GM12878 (cell line): ENCODE results near the gene OR2T6. TPM values are rescaled to one million over a fixed set of nuclear protein-coding genes. Genes with fewer than 3 reads are reported as not detected.

Source experiments
- ATAC-seq: fragments of 200-7000 bp; cut with Tn5 transposase; 3 replicates; pipeline ENCODE4 v1.9.1; 2020; ENCODE audit warnings: mild to moderate bottlenecking, moderate library complexity
- Bru-seq: library from RNA; stranded (reverse); fragments of 400-500 nt; gene quantifications from one replicate; lab custom pipeline; 2021; lab: Mats Ljungman, UMichigan
- BruChase-seq, 2 experiments: library from RNA; stranded (reverse); fragments of 400-500 nt; gene quantifications; one replicate each; lab custom pipeline; 2021; lab: Mats Ljungman, UMichigan
- BruUV-seq: library from RNA; stranded (reverse); fragments of 400-500 nt; replicated peaks from 2 replicates; lab custom pipeline; 2021; lab: Mats Ljungman, UMichigan
- CTCF ChIA-PET: fragments of 300-600 bp; sonication (Branson Sonifier 250); formaldehyde crosslinking; extraction: SDS; loops from one replicate; lab custom pipeline; 2021; ENCODE audit warnings: inconsistent platforms; lab: Yijun Ruan, JAX
- POLR2A ChIA-PET: fragments of 350-600 bp; formaldehyde crosslinking; extraction: SDS; loops from one replicate; lab custom pipeline; 2021; ENCODE audit warnings: inconsistent platforms; lab: Charles Lee
- RAD21 ChIA-PET: fragments of 300-600 bp; sonication (Branson Sonifier 250); formaldehyde crosslinking; loops from one replicate; lab custom pipeline; 2023; ENCODE audit warnings: antibody characterized with exemption; ENCODE audit not compliant: unreplicated experiment; lab: Charles Lee
- SMC1A ChIA-PET: fragments of 300-600 bp; sonication (Branson Sonifier 250); formaldehyde crosslinking; loops from one replicate; lab custom pipeline; 2023; ENCODE audit not compliant: unreplicated experiment, uncharacterized antibody; lab: Charles Lee
- DNase-seq: peaks from one replicate; pipeline ENCODE4 v3.0.0-alpha.2; 2011; ENCODE audit warnings: low read depth, low spot score
- FAIRE-seq: peaks from 3 replicates; lab custom pipeline; 2011; peaks lifted over from hg19 to GRCh38; lab: Jason Lieb, UNC
- H2AFZ ChIP-seq: 2 replicates; pipeline ENCODE4 v1.6.0; 2011; ENCODE audit warnings: low read depth, low read length, control low read depth; ENCODE audit not compliant: control insufficient read depth
- H3K27ac ChIP-seq: 2 replicates; pipeline ENCODE4 v1.5.1; 2011; ENCODE audit warnings: control low read depth; ENCODE audit not compliant: control insufficient read depth, insufficient read depth
- H3K27me3 ChIP-seq, 2 experiments: replicated peaks in 1 of 2; 2 replicates each; pipeline versions ENCODE4 v1.6.0 to v1.6.1; 2011; ENCODE audit warnings: low read length in 1 of 2; ENCODE audit not compliant: control insufficient read depth in 2 of 2, insufficient read depth in 2 of 2
- H3K36me3 ChIP-seq, 2 experiments: 2 replicates each; pipeline ENCODE4 v1.5.1; 2011; ENCODE audit warnings: low read length in 1 of 2; ENCODE audit not compliant: control insufficient read depth in 2 of 2, insufficient read depth in 2 of 2
- H3K4me1 ChIP-seq: 2 replicates; pipeline ENCODE4 v1.6.1; 2011; ENCODE audit warnings: mild to moderate bottlenecking, low read length, moderate library complexity, mixed read lengths; ENCODE audit not compliant: control insufficient read depth, insufficient read depth
- H3K4me2 ChIP-seq: 2 replicates; pipeline ENCODE4 v1.6.0; 2011; ENCODE audit warnings: control low read depth; ENCODE audit not compliant: control insufficient read depth, insufficient read depth
- H3K4me3 ChIP-seq: fragments of 200-600 bp; sonication (generic); 2 replicates; pipeline ENCODE4 v1.5.1; 2016
- H3K79me2 ChIP-seq: 2 replicates; pipeline ENCODE4 v1.6.0; 2011; ENCODE audit warnings: low read length; ENCODE audit not compliant: control insufficient read depth, insufficient read depth
- H3K9ac ChIP-seq: 2 replicates; pipeline ENCODE4 v1.8.0; 2011; ENCODE audit warnings: low read length, control low read depth, mixed read lengths; ENCODE audit not compliant: control insufficient read depth, insufficient read depth
- H3K9me3 ChIP-seq: replicated peaks from 3 replicates; pipeline ENCODE4 v1.5.1; 2011; ENCODE audit warnings: mild to moderate bottlenecking, low read length; ENCODE audit not compliant: control insufficient read depth, insufficient read depth
- H4K20me1 ChIP-seq: 2 replicates; pipeline ENCODE4 v1.6.0; 2011; ENCODE audit not compliant: control insufficient read depth, insufficient read depth
- ATF2 ChIP-seq: IDR thresholded peaks from 2 replicates; pipeline ENCODE4 v1.6.1; 2012; ENCODE audit warnings: low read length, inconsistent platforms
- BRCA1 ChIP-seq: IDR thresholded peaks from 2 replicates; pipeline ENCODE4 v1.6.1; 2011; ENCODE audit warnings: low read depth, low read length, improper control_type of control experiment
- CEBPB ChIP-seq, 2 experiments: fragments of 150-350 bp in 1 of 2; IDR thresholded peaks; 2 replicates each; pipeline ENCODE4 v1.6.1; 2012 to 2014; ENCODE audit warnings: low read depth in 2 of 2, low read length in 2 of 2, borderline replicate concordance in 1 of 2, inconsistent platforms in 1 of 2
- CHD4 ChIP-seq: fragments of 200-600 bp; sonication (generic); IDR thresholded peaks from 2 replicates; pipeline ENCODE4 v1.6.1; 2016; ENCODE audit warnings: mild to moderate bottlenecking
- CREM ChIP-seq: IDR thresholded peaks from 2 replicates; pipeline ENCODE4 v1.6.1; 2014; ENCODE audit warnings: antibody characterized with exemption, low read depth
- CTCF ChIP-seq, 3 experiments: IDR thresholded peaks in 2 of 3; conservative IDR thresholded peaks in 1 of 3; 2 replicates each; pipeline ENCODE4 v1.5.1; 2011; ENCODE audit warnings: low read depth in 3 of 3, low read length in 3 of 3, mild to moderate bottlenecking in 3 of 3, control low read depth in 2 of 3, moderate library complexity in 2 of 3, inconsistent platforms in 1 of 3, mixed read lengths in 1 of 3; ENCODE audit not compliant: control insufficient read depth in 2 of 3, insufficient read depth in 1 of 3; ENCODE audit errors: extremely low read depth in 1 of 3
- E4F1 ChIP-seq: fragments of 450-650 bp; IDR thresholded peaks from 2 replicates; pipeline ENCODE4 v1.6.1; 2018; ENCODE audit warnings: borderline replicate concordance, mild to moderate bottlenecking; ENCODE audit not compliant: partially characterized antibody
- IKZF2 ChIP-seq, 2 experiments: fragments of 450-650 bp; IDR thresholded peaks; 2 replicates each; pipeline ENCODE4 v1.6.1; 2017; ENCODE audit warnings: mild to moderate bottlenecking in 2 of 2, moderate library complexity in 2 of 2
- KLF5 ChIP-seq: fragments of 450-650 bp; IDR thresholded peaks from 2 replicates; pipeline ENCODE4 v1.6.1; 2014; ENCODE audit warnings: mild to moderate bottlenecking; ENCODE audit not compliant: partially characterized antibody
- LARP7 ChIP-seq: fragments of 450-650 bp; IDR thresholded peaks from 2 replicates; pipeline ENCODE4 v1.6.1; 2017; ENCODE audit warnings: mild to moderate bottlenecking
- MXI1 ChIP-seq: fragments of 150-350 bp; IDR thresholded peaks from 2 replicates; pipeline ENCODE4 v1.6.1; 2011; ENCODE audit warnings: low read depth, mild to moderate bottlenecking, inconsistent platforms, low read length, improper control_type of control experiment
- MYB ChIP-seq: fragments of 150-350 bp; IDR thresholded peaks from 2 replicates; pipeline ENCODE4 v1.6.1; 2014; ENCODE audit warnings: mild to moderate bottlenecking, low read depth, low read length, borderline replicate concordance
- RAD21 ChIP-seq: IDR thresholded peaks from 2 replicates; pipeline ENCODE4 v1.6.1; 2011; ENCODE audit warnings: mild to moderate bottlenecking, low read depth, low read length, moderate library complexity; ENCODE audit not compliant: insufficient read depth
- SRF ChIP-seq, 2 experiments: IDR thresholded peaks; 2 replicates each; pipeline ENCODE4 v1.6.1; 2011; ENCODE audit warnings: low read depth in 2 of 2, low read length in 2 of 2, mild to moderate bottlenecking in 1 of 2, moderate library complexity in 1 of 2
- ZSCAN29 ChIP-seq: fragments of 450-650 bp; IDR thresholded peaks from 2 replicates; pipeline ENCODE4 v1.6.1; 2017; ENCODE audit warnings: mild to moderate bottlenecking, moderate library complexity
- ZZZ3 ChIP-seq: IDR thresholded peaks from 2 replicates; pipeline ENCODE4 v1.6.1; 2011; ENCODE audit warnings: low read depth; ENCODE audit not compliant: control insufficient read depth, insufficient read length
- in situ Hi-C: fragments of 300-500 bp; cut with MboI; formaldehyde crosslinking; loops from 9 replicates; pipeline ENCODE4 v1.14.3; 2018; ENCODE audit warnings: mixed read lengths
- intact Hi-C: fragments of 100-400 bp; cut with micrococcal nuclease; formaldehyde crosslinking; loops from one replicate; pipeline ENCODE4 v1.14.2; 2022; ENCODE audit not compliant: unreplicated experiment
- long read RNA-seq, 2 experiments: library from polyadenylated mRNA; unstranded; transcript quantifications; one replicate each; pipeline ENCODE4 v2.0.0, GENCODE V29; 2019 to 2020
- polyA minus RNA-seq, 3 experiments: library from RNA; depleted of rRNA, polyadenylated mRNA; stranded (reverse); fragments of >200 nt; gene quantifications; 2 replicates each; pipeline ENCODE4 v1.2.3, GENCODE V29; 2011
- polyA plus RNA-seq, 11 experiments: library from polyadenylated mRNA; depleted of rRNA in 4 of 11; unstranded in 6 of 11; stranded (reverse) in 5 of 11; fragments of >200 nt; fragmentation: Nextera tagmentation in 4 of 11; fragmentation: Illumina TruSeq in 1 of 11; extraction: Ambion mirVana in 4 of 11; extraction: Trizol in 1 of 11; gene quantifications; 1 replicate in 1 of 11; 2 replicates in 10 of 11; pipeline versions ENCODE4 v1.2.1 to v1.2.3, GENCODE V29; 2011 to 2016; ENCODE audit warnings: inconsistent platforms in 2 of 11, missing spikeins in 2 of 11, low read depth in 1 of 11
- total RNA-seq, 4 experiments: library from RNA; depleted of rRNA in 3 of 4; stranded (reverse); fragments of >200 nt in 3 of 4; fragmentation: Illumina TruSeq in 1 of 4; extraction: Trizol in 1 of 4; gene quantifications; 2 replicates each; pipeline versions ENCODE4 v1.2.1 to v1.2.3, GENCODE V29; 2013 to 2021

The OR2T6 gene
- total RNA-seq (2013; cell fraction: nucleolus; rRNA removed) = not detected in 2 replicates
- total RNA-seq (2014; rRNA removed) = not detected in 2 replicates
- total RNA-seq (2014; rRNA removed; fragmentation: Illumina TruSeq; extraction: Trizol) = not detected in 2 replicates
- not detected in 2 replicates for total RNA-seq (2021)
- not detected for polyA plus RNA-seq (2011; ENCODE audit: low read depth)
- not detected in 2 replicates for polyA plus RNA-seq (2011; rRNA removed)
- not detected in 2 replicates for polyA plus RNA-seq (2011; cell fraction: cytosol; rRNA removed)
- not detected in 2 replicates for polyA plus RNA-seq (2011; cell fraction: nucleus; rRNA removed)
- not detected in 2 replicates for polyA plus RNA-seq (2012)
- not detected in 2 replicates for polyA plus RNA-seq (2014; fragmentation: Illumina TruSeq; extraction: Trizol)
- polyA plus RNA-seq (2014; fragmentation: Nextera tagmentation; extraction: Ambion mirVana) = not detected
- not detected in 2 replicates for polyA plus RNA-seq (2014; rRNA removed)
- polyA plus RNA-seq (2016; fragmentation: Nextera tagmentation; extraction: Ambion mirVana) = not detected
- polyA minus RNA-seq (2011; rRNA and poly(A)+ RNA removed) = 0.46 TPM in 1 of 2 replicates, not detected in the other
- not detected in 2 replicates for polyA minus RNA-seq (2011; cell fraction: cytosol; rRNA and poly(A)+ RNA removed)
- not detected in 2 replicates for polyA minus RNA-seq (2011; cell fraction: nucleus; rRNA and poly(A)+ RNA removed)
- percentile 5 among the genes with signal in this experiment for Bru-seq, nascent RNA
- BruChase-seq, experiment 1, labeled RNA remaining after a 6-hour chase = not detected
- BruChase-seq, experiment 2, labeled RNA remaining after a 2-hour chase = not detected
- long read RNA-seq, experiment 1 = 0 reads
- long read RNA-seq, experiment 2 = 0 reads

GRCh38 chr1:248375446-248375845, at the start of gene OR2T6:
Gene OR2T6, plus strand, starts transcription at chr1:248375746. Its CDS starts 11,863 bp downstream, at chr1:248387609.
- FAIRE-seq (no peak), ATAC-seq (no peak), DNase-seq (no peak)
- H3K79me2 ChIP-seq = no peaks in the 10 kb centered on the region
- no peak within 1 kb of the TSS for H3K4me3 ChIP-seq
- H3K4me2 ChIP-seq = no peak within 1 kb of the TSS
- ChIA-PET CTCF (no interaction called here), POLR2A (no interaction called here), SMC1A (no interaction called here), RAD21 (no interaction called here)
- no peaks in the 10 kb centered on the region for H3K27me3 ChIP-seq
- in situ Hi-C loops = no loop called here
- no peak within 1 kb of the TSS for H2AFZ ChIP-seq
- H4K20me1 ChIP-seq = no peaks in the 10 kb centered on the region
- H3K36me3 ChIP-seq = no peaks in the 10 kb centered on the region
- no peak within 1 kb of the TSS for H3K9ac ChIP-seq
- H3K4me1 ChIP-seq = no peaks in the 10 kb centered on the region
- BruUV-seq = no TSS peak
- no peak within 1 kb of the TSS for H3K27ac ChIP-seq
- H3K9me3 ChIP-seq = no peaks in the 10 kb centered on the region
- intact Hi-C loops = no loop called here
- no peak for TF ChIP-seq CTCF (IDR thresholded peaks at IDR 0.05 in 2 of 3, conservative IDR thresholded peaks at IDR 0.05 in 1 of 3; ENCODE audit: control insufficient read depth in 2 of 3, extremely low read depth in 1 of 3, insufficient read depth in 1 of 3, low read depth in 3 of 3, low read length in 3 of 3)
- no peak for TF ChIP-seq MXI1
- TF ChIP-seq SRF (IDR thresholded peaks at IDR 0.05; ENCODE audit: low read depth in 2 of 2, low read length in 2 of 2) = no peak
- TF ChIP-seq CHD4 = no peak
- TF ChIP-seq LARP7 = no peak
- TF ChIP-seq RAD21 = no peak
- TF ChIP-seq ZZZ3 = no peak
- TF ChIP-seq ATF2 = no peak
- no peak for TF ChIP-seq CREM
- no peak for TF ChIP-seq IKZF2 (IDR thresholded peaks at IDR 0.05)
- TF ChIP-seq BRCA1 = no peak
- TF ChIP-seq ZSCAN29 = no peak
- TF ChIP-seq CEBPB (IDR thresholded peaks at IDR 0.05; ENCODE audit: borderline replicate concordance in 1 of 2, low read depth in 2 of 2, low read length in 2 of 2) = no peak
- TF ChIP-seq KLF5 = no peak
- TF ChIP-seq MYB = no peak
- no peak for TF ChIP-seq E4F1
